Mucosa of stomach (tissue), 1 donor: ENCODE measurements around the gene TRIOBP.

Experiments used
- H3K27me3 ChIP-seq: one replicate; pipeline ENCODE4 v1.7.0; 2013; ENCODE audit warnings: mild to moderate bottlenecking, low read length; ENCODE audit not compliant: control insufficient read depth, insufficient read depth
- H3K36me3 ChIP-seq: one replicate; pipeline ENCODE4 v1.7.0; 2013; ENCODE audit warnings: low read length; ENCODE audit not compliant: control insufficient read depth, insufficient read depth
- H3K4me1 ChIP-seq: one replicate; pipeline ENCODE4 v1.7.0; 2013; ENCODE audit warnings: mild to moderate bottlenecking, low read length; ENCODE audit not compliant: control insufficient read depth, insufficient read depth
- H3K4me3 ChIP-seq: one replicate; pipeline ENCODE4 v1.7.0; 2013; ENCODE audit warnings: low read length
- H3K9ac ChIP-seq: one replicate; pipeline ENCODE4 v1.7.0; 2013; ENCODE audit warnings: mild to moderate bottlenecking, low read length, moderate library complexity
- H3K9me3 ChIP-seq: one replicate; pipeline ENCODE4 v1.7.0; 2013; ENCODE audit warnings: mild to moderate bottlenecking, low read length, moderate library complexity; ENCODE audit not compliant: control insufficient read depth
- donor health status: Pancreatic carcinoma.

TRIOBP gene

DNA sequence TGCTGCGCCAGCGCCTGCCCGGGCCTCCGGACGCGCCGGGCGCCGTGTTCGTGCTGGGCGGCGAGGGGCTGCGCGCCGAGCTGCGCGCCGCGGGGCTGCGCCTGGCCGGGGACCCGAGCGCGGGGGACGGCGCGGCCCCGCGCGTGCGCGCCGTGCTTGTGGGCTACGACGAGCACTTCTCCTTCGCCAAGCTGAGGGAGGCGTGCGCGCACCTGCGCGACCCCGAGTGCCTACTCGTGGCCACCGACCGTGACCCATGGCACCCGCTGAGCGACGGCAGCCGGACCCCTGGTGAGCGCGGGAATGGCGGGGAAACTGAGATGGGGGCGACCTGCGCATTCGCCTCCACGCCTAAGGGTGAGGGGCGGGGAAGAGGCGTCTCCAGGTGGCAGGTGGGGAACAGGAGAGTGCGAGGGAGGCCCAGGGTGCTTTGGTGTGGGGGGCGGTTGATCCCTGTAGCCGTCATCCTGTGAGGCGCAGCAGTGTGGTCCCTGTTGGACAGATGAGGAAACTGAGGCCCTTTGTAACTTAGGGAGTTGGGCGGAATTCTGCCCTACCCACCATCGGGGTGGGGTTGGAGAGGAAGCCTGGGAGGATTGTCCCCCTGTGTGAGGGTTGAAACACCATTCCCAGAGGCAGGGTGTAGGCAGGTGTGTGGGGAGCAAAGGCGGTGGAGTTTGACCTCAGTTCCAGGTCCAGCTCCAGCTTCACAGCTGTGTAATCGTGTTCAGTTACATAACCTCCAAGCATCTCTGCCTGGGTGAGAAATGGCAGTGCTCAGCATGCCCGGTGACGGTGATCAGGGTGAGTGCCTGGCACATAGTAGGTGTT, 37.6 kb upstream of the TRIOBP start:
- Histone ChIP-seq H3K4me3 (peak overlapping the region; percentile 46), H3K4me1 (peaks cover 32% of the 10 kb centered on the region), H3K36me3 (no peaks in the 10 kb centered on the region), H3K9me3 (no peaks in the 10 kb centered on the region), H3K27me3 (no peaks in the 10 kb centered on the region), H3K9ac (peak overlapping the region; percentile 34)

DNA sequence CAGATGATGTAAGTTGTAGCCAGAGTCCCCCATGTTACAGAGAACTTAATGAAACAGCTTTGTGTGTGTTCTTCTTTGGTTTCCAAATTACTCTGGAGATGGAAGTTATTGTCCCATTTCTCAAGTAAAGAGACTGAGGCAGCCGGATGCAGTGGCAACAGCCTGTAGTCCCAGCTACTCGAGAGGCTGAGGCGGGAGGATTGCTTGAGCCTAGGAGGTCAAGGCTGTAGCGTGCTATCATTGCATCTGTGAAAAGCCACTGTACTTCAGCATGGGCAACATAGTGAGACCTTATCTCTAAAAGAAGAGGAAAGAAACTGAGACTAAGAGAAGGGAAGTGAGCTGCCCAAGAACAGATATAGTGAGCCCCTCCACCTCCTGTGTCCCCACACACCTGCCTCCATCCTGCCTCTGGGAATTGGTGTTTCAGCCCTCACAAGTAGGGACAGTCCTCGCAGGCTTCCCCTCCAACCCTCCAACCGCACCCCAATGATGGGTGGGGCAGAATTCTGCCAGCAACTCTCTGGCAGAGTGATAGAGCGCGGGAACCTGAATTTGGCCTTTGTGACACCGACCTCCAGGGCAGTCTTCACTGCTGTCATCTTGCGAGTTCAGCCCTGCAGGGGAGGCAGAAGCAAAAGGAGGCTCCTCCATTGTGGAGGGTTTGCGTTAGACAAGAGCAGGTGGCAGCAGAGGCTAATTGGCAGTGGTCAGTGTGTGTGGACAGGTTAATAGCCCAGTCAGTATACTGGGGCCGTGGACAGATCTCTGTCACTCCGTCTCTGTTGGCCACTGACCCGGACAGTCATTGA, 36.7 kb upstream of the TRIOBP start:
- Histone ChIP-seq H3K9me3 (no peaks in the 10 kb centered on the region), H3K36me3 (no peaks in the 10 kb centered on the region), H3K27me3 (no peaks in the 10 kb centered on the region), H3K4me3 (peak overlapping the region; percentile 46), H3K4me1 (peaks cover 32% of the 10 kb centered on the region), H3K9ac (no peak overlapping the region)

DNA sequence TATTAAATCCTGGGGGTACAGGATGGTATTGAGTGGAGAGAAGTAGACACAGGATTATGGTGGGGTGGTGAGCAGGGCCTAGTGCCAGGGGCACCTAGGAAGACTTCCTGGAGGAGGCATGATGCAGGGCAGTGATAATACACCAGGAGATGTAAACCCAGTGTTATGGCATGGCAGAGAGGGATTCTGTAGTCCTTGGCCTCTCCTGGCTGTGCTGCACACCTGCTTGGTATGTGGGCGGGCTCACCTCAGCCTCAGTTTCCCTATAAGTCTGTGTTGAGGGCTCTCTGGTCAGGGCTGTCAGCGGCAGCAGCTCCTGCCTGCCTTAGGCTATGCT, 36.2 kb upstream of the TRIOBP start:
- no peak overlapping the region for H3K4me3 ChIP-seq
- peaks cover 32% of the 10 kb centered on the region for H3K4me1 ChIP-seq
- no peaks in the 10 kb centered on the region for H3K27me3 ChIP-seq
- H3K9ac ChIP-seq: no peak overlapping the region
- no peaks in the 10 kb centered on the region for H3K36me3 ChIP-seq
- H3K9me3 ChIP-seq: no peaks in the 10 kb centered on the region

DNA sequence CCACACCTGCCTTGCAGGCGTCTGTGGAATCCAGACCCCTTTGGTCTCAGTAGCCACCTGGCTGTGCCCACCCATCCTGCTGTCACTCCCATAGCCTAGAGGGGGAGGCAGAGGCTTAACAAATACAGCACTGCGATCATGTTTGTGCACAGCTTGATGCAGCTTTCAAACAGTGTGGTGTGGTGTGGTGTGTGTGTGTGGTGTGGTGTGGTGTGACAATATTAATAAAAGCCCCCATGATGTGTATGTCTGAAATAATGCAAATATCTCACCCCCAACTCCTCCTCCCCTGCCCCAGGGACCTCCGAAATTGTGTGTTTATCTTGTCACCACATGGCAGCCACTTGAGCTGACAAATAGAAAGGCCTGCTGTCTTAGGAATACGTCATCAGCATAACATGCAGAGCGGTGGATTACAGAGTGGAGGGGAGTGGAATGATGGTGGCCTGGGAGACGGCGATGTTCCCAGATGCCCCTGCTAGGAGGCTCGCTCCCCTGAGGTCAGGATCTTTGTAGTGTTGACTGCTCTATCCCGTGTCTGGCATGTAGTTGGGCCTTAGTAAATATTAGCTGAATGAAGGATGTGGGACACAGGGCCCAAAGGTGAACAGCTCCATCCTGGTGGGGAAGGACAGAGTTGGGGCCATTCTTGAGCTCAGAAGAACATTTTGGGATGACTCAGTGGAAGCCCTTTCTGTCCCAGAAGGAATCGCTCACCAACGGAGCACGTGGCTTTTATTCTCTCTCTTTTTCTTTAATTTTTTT, 35.5 kb upstream of the TRIOBP start:
- H3K9me3 ChIP-seq: no peaks in the 10 kb centered on the region
- peak overlapping the region; percentile 50 for H3K9ac ChIP-seq
- no peaks in the 10 kb centered on the region for H3K27me3 ChIP-seq
- H3K36me3 ChIP-seq: no peaks in the 10 kb centered on the region
- H3K4me3 ChIP-seq: no peak overlapping the region
- peaks cover 32% of the 10 kb centered on the region for H3K4me1 ChIP-seq

DNA sequence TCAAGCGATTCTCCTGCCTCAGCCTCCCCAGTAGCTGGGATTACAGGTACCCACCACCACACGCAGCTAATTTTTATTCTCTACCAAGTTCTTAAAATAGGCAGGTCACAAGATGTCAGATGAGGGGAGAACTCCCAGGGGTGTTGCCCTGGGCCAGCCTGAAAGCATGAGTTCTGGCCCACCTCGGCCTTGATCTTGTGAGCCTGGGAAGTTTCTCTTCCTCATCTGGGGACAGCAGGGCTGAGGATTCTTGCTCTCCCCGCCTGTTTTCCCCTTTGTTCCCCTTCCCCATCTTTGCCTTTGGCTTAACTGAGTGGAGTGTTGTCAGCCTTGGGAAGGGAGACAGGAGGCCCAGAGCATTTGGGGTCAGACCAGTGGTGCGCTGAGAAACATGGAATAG, 34.8 kb upstream of the TRIOBP start:
- no peaks in the 10 kb centered on the region for H3K27me3 ChIP-seq
- H3K9me3 ChIP-seq: no peaks in the 10 kb centered on the region
- no peak overlapping the region for H3K4me3 ChIP-seq
- H3K9ac ChIP-seq: no peak overlapping the region
- H3K36me3 ChIP-seq: no peaks in the 10 kb centered on the region
- H3K4me1 ChIP-seq: peaks cover 32% of the 10 kb centered on the region

DNA sequence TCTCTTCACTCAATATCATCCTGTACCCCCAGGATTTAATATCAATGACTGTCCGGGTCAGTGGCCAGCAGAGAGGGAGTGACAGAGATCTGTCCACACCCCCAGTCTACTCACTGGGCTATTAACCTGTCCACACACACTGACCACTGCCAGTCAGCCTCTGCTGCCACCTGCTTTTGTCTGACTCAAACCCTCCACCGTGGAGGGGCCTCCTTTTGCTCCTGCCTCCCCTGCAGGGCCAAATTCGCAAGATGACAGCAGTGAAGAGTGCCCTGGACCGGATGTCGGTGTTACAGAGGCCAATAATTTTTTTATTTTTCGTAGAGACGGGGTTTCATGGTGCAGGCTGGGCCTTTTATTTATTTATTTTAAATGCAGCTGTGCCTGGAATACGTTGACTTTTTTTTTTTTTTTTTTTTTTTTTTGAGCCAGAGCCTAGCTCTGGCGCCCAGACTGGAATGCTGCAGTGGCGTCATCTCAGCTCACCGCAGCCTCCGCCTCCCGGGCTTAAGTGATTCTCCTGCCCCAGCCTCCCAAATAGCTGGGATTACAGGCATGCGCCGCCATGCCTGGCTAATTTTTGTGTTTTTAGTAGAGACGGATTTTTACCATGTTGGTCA, 33.2 kb upstream of the TRIOBP start:
- no peak overlapping the region for H3K9ac ChIP-seq
- H3K36me3 ChIP-seq: no peaks in the 10 kb centered on the region
- no peaks in the 10 kb centered on the region for H3K27me3 ChIP-seq
- H3K9me3 ChIP-seq: no peaks in the 10 kb centered on the region
- no peak overlapping the region for H3K4me3 ChIP-seq
- peaks cover 24% of the 10 kb centered on the region for H3K4me1 ChIP-seq

DNA sequence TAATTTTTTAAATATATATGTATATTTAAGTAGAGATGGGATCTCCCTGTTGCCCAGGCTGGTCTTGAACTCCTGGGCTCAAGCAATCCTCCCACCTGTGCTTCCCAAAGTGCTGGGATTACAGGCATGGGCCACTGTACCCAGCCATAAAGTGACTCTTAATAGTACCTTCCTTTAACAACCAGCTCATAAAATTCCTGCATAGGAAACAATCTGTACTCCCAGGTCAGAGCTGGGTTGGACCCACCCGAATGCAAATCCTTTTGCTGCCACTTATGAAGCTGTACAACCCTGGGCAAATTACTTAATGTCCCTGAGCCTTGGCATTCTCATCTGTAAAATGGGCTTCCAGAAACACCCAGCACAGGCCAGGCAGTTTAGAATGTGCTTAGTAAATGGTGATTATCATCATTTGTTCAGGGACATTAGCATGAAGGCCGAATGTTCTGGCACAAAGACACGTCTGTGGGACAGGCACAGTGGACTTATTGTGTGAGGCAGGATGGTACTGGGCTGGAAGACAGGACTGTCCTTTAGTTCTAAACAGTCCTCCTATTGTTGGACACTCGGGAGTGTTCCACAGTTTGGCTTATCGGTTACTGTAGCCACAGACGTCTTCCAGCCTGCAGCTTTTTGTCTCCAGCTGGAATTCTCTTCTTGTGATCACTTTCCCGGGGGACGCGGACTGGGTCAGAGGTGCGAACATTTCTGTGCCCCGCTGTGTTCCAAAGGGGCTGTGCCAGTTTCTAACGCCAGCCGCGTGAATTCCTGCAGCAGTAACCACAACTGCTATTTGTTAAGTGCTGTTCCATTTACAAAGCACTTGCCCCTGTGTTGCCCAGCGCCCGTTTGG, 32.4 kb upstream of the TRIOBP start:
- no peaks in the 10 kb centered on the region for H3K9me3 ChIP-seq
- no peak overlapping the region for H3K9ac ChIP-seq
- H3K27me3 ChIP-seq: no peaks in the 10 kb centered on the region
- no peaks in the 10 kb centered on the region for H3K36me3 ChIP-seq
- no peak overlapping the region for H3K4me3 ChIP-seq
- H3K4me1 ChIP-seq: peaks cover 21% of the 10 kb centered on the region

DNA sequence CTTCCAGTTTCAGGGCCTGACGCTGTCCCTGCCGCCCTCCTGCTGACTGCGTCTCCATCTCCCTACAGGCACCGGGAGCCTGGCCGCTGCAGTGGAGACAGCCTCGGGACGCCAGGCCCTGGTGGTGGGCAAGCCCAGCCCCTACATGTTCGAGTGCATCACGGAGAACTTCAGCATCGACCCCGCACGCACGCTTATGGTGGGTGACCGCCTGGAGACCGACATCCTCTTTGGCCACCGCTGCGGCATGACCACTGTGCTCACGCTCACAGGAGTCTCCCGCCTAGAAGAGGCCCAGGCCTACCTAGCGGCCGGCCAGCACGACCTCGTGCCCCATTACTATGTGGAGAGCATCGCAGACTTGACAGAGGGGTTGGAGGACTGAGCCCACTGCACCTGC, 31.4 kb upstream of the TRIOBP start:
- Histone ChIP-seq H3K9ac (no peak overlapping the region), H3K36me3 (no peaks in the 10 kb centered on the region), H3K27me3 (no peaks in the 10 kb centered on the region), H3K9me3 (no peaks in the 10 kb centered on the region), H3K4me1 (peaks cover 11% of the 10 kb centered on the region), H3K4me3 (no peak overlapping the region)

DNA sequence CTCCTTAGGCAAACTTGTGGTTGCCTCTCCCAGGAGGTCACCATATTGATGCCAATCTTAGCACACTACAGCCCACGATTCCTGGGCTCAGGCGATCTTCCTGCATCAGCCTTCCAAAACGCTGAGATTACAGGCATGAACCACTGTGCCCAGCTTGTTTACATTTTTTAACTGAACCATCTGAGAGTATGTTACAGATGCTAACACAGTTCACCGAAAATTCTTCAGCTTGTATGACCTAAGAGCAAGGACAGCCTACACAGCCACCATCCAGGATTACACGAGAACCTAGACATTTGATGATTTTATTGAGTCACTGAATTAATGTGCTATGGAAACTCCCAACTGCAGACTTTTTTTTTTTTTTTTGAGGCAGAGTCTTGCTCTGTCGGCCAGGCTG, 27.3 kb upstream of the TRIOBP start:
- no peaks in the 10 kb centered on the region for H3K9me3 ChIP-seq
- no peak overlapping the region for H3K9ac ChIP-seq
- H3K36me3 ChIP-seq: no peaks in the 10 kb centered on the region
- peaks cover 8% of the 10 kb centered on the region for H3K4me1 ChIP-seq
- no peaks in the 10 kb centered on the region for H3K27me3 ChIP-seq
- no peak overlapping the region for H3K4me3 ChIP-seq

DNA sequence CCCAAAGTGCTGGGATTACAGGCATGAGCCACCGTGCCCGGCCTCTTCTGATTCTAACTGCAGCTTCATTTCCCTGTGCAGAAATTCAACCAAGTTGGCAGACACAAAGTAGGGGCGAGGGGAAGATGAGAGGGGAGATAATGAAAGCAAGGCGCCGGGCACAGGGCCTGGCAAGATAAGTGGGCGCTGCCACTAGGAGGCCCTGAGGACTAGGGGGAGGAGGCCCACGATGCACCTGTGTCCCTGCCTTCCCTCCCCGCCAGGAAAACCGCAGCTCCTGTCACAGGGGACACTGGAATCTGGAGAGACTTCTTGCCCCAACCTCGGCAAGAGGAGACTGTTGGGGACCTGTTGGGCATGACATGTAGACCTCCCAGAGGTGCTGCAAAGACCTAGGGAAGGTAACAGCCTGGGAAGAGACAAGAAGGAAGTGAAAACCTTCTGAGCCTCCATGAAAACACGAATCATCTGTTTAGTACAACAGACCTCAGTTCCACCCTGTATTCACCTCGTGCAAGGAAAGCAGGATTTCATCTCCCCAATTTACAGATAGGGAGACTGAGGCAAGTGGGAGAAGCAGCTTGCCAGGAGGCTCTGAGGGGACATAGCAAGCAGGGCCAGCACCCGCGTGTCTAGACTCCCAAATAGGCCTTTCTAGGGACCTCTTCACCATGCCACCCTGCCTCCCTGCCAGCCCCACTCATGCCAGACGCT, 24.5 kb upstream of the TRIOBP start:
- Histone ChIP-seq H3K4me1 (peaks cover 36% of the 10 kb centered on the region), H3K27me3 (no peaks in the 10 kb centered on the region), H3K4me3 (no peak overlapping the region), H3K9ac (no peak overlapping the region), H3K36me3 (no peaks in the 10 kb centered on the region), H3K9me3 (no peaks in the 10 kb centered on the region)
